Activated naive CD8-positive, alpha-beta T cell treated with anti-CD3 and anti-CD28 coated beads, Interleukin-2, amount 50 U/mL, for 16 hours (primary cell): ENCODE results near the gene SYNDIG1.

Experiments used
- DNase-seq: peaks from one replicate; pipeline ENCODE4 v3.0.0-alpha.2; 2020; ENCODE audit warnings: low read depth, low spot score

The SYNDIG1 gene

DNA sequence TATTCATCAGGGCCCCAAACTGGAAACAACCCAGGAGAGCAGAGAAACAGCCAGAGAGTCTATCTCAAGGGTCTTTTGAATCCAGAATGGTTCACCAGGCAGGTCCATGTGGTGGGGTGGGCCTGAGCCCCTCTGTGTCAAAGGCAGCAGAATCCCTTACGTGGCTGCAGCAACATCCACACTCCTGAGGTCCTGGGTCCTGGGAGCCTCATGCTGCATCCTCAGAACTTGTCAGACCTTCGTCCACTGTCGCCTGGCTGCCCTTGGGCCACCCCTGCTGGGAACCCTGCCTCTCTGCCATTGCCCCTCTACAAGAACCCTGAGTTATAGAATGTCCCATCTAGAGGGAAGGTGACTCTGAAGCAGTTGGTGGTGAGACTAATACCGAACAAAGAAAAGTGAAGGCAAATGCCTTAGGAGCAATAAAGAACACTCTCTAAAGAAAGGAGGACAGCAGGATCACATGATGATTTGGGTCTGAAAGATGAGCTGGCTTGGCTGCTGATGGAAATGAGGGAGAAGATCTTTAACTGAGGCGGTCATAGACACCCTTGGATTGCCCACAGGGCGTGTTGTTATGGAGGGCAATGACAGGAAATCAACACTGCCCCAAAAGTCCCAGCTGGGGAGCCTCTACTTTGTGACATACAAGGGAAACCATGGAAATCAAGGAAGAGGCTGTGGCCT is 161.2 kb downstream of the SYNDIG1 start:
- DNase-seq = no peak

DNA sequence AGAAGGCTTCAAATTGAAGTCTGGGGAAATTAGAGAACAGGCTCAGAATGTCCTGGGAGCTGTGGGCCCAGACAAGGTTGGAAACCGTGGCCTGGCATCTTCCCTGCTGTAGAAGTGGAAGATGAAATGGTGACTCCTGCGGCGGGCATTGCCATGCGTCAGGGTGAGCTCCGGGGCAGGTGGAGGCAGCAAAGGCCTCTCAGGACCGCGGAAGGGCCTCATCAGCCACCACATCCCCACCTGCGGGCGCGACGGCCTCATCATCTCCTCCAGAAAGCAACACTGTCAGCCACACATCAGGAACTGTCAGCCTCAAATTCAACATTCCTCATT is 161.7 kb downstream of the SYNDIG1 start:
- no peak for DNase-seq

DNA sequence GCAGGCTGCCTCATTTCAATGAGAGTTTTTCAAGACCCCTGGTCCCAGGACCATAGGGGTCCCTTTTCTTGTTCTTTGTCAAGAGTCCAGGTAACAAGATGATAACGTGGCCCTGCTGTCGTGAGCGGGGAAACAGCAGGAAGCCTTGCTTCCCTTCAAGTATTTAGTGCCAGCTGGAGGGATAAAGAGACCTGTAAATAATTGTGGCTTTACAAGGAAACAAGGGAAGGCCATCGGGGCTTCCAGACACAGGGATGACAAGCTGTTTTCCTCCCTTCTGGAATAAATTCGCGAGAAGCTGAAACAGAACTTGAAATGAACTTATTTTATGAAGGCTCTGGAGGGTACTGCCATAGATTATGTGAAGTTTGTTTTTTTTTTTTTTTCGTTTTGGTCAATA is 163.2 kb downstream of the SYNDIG1 start:
- DNase-seq = no peak

DNA sequence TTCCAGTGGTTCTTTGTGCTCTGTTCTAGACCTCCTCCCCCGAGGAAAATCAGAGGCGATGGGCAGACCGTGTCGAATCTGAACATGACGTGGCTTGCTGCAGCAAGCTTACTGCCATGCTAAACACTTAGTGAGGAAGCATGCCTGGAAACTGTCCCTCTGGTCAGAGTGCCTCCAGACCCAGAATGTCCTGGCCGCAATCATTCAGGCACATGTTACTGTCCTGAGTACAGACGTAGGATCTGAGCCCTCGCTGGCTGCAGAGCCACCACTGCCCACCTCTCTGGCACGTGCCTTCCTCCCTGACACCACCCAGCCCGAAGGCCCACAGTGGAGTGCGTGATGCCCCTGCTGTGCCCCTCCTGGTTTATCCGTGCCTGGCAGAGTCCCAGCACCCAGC is 163.6 kb downstream of the SYNDIG1 start:
- DNase-seq = no peak

DNA sequence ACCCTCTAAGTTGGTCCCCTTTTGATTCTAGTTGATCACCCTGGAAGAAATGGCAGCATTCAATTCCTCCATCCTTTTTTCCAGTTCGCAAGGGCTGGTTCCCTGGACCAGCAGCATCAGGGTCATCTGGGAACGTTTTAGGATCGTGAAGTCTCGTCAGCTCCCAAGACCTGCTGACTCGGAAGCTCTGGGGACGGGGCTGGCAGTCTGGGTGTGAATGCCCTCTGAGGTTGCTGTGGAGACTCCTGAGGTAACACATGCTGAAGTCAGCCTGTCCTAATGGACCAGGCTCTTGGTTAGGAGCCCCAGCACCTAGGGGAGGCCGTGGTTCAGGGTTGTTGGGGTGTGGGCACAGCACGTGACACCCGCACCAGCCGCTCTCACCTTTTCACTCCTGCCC is 164.1 kb downstream of the SYNDIG1 start:
- no peak for DNase-seq

DNA sequence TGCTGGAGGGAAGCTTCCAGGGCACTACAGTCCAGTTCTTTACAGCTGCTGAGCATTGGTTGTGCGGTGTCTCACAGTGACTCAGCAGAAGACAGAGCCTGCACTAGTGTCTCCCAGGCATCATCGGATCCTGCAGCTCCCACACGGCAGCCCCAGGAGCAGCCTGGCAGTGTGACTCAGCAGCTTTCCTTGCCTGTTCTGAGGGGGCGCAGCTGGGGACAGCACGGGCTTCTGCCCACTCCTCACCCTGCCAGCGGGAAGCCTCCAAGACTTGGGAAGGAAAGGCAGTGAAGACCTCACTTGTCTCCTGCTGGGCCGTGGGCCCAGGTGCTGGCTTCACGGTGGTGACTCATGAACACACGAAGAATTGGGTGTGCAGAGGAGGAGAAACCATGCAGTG is 165.4 kb downstream of the SYNDIG1 start:
- DNase-seq = no peak

DNA sequence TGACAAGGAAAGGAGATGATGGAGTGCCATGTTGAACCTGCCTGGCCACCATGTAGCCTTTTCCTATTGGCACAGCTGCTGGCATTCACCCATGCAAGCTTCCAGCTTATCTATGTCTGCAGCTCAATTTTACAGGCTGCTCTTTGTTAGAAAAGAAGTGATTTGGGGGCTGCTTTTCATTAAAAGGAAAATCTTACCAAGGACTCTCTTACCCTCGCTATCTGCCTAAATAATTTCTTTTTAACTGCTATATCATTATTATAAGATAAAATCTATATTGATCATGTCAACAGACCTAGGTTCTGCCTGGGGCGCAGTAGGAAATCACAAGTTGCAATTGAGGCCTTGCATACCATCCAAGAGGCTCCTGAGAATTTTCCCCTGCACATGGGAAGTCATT is 167.2 kb downstream of the SYNDIG1 start:
- no peak for DNase-seq

DNA sequence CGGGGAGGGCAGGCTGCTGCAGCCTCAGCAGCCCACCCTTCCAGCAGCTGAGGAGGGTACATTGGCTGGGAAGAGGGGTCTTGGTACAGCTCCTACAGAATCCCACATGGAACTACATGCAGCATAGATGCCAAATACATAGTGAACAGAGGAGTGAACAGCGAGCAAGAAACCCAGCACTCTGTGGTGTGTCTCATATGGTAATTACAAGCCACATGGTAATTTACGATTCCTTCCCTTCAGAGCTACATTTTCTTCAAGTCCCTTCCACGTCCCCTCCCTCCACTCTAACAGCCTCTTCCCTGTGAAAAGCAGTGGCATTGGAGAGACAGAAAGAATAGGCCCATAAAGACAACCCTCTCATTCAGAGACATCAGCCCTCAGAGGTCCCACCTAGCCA is 167.7 kb downstream of the SYNDIG1 start:
- no peak for DNase-seq

DNA sequence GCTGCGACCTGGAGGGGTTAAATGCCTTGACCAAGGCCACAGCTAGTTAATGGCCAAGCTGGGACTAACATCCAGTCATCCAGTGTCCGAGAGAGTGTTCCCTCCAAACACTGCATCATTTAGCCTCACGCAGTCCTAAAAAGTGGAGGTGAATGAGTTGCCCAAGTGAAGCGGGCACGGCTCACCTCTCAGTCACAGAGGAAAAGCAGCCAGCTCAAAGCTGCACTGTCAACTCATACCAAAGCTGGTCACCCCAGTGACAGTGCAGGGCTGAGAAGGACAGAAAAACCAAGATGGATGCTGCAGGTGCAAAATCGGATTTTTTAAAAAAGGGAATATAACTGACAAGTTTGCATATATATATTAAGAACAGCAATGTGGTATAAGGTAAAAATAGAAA is 168.5 kb downstream of the SYNDIG1 start:
- DNase-seq = no peak

DNA sequence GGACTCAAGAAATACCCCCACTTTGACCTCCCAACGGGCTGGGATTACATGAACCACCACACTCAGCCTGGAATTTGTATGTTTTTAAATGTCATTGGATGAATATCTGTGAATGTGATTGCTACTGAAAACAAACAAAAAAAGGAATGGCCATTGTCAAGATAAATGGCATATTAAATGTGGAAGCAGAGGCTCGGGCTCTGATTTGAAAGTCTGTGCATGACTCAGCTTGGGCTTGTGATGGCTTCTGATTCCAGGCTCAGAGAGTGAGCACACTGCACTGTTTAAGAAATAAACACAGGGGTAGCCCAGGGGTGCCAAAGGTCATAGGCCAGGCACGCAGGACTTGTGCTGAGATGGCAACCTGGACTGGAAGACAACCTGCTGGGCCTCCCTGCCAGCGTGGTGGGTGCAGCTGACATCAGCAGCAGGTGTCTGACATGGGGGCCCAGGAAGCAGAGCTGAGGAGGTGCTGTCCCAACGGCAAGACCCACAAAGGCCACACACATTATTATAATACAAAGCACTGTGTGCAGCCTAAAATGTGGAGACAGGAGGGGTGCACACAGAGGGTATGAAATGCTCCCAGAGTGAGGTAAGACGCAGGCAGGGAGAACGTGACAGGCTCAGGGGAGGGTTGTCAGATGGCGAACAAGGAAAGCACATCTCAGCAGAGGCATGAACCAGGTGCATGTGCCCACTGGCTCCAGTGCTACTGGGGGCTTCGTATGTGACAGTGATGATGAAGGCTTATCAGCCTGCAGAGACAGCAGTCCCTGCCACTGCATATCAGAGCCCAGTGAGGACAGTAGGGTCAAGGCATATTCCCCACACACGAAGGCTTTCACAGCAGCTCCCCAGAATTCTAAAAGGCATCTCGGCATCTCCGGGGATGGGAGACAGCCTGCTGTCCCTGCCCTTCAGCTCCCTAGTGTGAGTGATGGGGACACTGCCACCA is 169.4 kb downstream of the SYNDIG1 start:
- no peak for DNase-seq

DNA sequence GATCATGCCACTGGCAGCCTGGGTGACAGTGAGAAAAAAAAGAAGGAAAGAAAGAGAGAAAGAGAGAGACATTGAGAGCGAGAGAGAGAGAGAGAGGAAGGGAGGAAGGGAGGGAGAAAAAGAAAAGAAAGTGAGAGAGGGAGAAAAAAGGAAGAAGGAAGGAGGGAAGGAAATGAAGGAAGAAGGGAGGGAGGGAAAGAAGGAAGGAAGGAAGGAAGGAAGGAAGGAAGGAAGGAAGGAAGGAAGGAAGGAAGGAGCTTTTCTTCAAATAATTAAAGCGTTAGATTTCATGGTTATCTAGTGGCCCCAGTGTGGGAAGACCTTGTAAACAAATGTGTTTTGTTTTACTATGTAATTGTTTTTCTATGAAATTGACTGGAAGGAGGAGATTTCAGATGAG is 170.8 kb downstream of the SYNDIG1 start:
- DNase-seq = no peak

DNA sequence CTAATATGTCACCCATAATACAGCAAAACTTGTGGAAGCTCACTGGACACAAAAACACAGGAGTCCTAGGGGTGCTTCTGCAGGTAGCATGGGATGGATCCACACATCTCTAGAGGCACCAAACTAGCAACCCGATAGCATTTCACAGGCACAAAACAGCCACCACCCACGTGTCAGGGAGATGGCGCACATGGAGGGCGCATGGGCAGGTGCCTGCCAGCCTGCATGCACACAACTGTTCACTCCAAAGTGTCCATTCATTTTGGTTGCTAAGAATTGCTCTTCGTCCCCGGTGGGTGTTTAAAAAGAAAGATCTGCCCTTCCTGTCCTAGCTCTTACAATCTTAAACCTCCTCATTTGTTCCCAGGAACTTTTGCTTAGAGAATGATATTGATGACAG is 171.3 kb downstream of the SYNDIG1 start:
- DNase-seq = no peak

DNA sequence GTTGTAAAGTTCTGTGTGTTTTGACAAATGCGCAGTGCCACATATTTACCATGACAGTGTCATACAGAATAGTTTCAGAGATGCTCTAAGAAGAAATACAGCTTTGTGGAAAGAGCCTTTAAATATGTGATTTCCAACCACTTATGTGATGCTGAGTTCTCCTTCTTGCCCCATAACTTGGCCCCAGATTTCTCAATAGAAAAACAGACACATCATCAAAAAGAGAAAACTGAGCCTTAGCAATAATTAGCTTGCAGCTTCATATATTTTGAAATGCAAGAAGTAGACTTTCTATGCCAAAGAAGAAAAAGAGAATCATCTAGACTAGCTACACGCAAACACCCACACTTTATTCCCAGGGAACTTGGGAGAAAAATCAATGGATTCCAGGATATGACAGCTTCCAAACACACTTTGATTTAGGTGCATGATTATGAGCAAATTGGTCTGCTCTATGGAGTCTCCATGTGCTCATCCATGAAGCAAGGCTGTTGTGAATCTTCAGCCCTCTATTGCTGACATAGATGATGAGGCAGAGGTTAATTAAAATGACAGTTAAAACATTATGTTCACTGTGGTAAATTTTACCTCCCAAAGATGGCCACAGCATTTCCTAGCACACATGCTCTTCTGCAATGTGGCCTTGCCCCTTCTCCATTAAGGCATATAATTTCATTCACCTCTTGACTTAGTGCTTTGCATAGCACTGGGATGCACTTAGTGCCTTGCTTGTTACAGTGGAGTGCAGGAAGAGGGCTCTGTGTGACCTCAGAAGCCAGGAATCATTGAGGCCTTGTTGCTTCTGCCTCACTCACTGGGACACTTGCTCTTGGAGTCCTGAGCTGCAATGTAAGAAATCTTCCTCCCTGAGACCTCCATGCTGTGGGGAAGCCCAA is 174.6 kb downstream of the SYNDIG1 start:
- DNase-seq = no peak

DNA sequence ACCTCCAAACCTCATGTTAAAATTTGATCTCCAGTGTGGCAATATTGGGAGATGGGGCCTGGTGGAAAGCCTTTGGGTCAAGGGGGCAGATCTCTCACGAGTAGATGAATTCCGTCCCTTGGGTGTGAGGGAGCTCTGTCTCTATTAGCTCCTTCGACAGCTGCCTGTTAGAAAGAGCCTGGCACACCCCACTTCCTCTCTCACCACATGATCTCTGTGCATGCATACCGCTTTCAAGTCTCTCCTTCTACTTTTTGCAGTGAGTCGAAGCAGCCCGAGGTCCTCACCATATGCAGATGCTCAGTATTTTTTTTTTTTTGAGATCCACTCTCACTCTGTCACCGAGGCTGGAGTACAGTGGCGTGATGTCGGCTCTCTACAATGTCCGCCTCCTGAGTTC is 176.9 kb downstream of the SYNDIG1 start:
- DNase-seq = no peak

DNA sequence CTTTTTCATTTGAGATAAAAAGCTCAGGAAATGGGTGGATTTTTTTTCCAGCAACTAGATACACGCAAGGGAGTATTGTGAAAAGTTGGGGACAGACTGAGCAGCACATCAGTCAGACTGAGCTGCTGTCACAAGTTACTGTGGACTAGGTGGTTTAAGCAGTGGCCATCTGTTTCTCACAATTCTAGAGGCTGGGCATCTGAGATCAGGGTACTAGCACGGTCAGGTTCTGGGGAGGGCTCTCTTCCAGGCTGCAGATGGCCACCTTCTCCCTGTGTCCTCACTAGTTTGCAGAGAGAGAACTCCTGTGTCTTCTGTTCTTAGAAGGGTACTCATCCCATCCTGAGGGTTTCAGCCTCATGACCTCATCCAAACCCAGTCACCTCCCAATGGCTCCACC is 178.3 kb downstream of the SYNDIG1 start:
- no peak for DNase-seq

DNA sequence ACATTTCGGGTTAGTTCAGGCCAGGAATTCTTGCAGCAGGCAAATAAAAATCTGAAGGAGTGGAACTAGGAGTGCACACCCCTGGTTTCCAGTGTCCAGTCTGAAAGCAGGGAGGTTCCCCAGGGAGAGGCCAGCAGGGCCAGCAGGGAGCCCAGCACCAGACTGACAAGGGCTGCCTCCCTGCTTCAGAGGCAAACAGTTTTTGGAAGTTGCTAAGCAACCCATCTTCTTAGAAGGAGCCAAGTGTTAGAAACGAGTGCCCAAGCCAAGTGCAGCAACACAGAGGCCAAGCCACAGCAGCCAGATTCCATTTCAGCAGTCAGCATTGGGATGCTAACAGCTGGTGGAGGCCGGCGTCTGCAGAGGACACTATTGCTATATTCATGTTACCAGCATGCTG is 179.1 kb downstream of the SYNDIG1 start:
- DNase-seq = no peak

DNA sequence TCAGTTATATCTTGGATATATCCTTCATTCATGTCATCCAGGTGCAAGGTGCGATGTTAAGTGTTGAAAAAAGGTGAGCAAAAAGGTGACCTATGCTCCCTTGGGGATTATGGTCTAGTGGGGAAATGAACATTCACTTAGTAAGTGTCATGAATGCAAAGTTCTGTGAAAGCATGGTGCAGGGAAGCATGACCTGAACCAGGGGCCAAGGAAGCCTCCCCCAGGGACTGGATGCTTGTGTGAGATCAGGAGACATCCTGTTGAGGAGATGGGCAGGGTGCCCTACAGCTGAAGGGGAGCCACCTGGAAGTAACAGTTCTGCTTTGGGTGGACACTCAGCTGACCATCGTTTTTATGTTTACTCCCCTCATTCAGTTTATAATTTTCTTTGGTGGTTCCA is 179.5 kb downstream of the SYNDIG1 start:
- DNase-seq = no peak

DNA sequence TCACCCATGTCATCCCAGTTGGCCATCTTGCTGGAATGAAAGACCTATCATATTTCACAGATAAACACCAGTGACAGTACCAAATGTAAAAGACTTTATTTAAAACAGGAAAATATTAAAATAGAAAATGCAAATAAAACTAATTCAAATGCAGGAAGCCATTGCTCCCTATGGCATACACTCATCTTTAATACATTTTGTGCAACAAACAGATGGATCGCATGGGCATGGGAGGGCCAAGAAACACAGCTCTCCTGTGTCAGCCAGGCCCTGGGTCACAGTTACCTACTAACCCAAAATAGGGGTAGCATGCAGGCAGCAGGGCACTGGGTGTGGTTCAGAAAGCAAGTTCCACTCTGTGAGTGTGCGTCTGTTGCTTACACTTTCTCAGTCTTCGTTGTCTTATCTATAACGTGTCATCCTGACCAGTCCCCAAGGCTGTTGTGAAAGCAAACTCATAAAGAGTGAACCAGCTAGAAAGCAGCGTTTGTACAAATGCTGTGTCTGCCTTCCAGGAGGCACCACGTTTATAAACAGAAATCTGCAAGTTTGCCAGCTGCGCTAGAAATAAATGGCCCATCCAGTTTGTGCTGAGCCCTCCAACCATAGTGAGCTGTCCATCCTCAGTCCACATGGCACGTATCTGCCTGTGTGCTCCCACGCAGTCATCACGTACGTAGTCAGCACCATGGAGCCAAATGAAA is 180.5 kb downstream of the SYNDIG1 start:
- no peak for DNase-seq

DNA sequence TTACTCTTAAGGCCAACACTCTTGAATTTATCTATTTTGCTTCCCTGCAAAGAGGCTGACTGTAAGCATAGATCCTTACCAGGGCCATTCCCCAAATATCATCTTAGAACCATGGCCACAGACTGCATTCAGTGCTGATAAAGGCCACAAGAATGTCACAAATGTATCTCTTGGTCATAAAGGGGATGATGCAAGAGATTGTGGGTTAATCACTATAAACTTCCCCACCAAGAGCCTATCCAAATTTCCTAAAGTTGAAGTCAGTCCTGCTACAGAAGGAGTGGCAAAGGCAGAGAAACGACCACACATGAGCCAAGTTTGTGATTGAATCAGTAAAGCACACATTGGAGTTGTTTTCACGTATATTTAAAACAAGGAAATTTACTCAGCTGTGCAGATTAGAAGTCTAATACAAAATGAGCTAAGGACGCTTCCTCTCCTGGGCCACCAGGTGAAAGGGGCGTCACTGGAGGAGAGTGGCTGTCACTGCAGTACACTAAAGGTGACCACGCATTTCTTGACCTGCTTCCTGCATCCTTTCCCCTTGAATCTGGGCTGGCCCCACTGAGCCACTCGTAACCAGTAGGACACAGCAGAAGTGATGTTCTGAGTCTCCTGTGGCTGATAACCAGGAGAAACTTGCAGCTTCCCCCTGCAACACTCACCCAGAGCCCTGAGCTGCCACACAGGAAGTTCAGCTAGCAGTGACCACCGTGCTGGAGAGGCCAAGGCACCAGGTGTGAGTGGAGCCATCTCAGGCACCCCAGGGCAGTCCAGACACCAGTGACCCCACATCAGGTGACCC is 181.9 kb downstream of the SYNDIG1 start:
- no peak for DNase-seq

DNA sequence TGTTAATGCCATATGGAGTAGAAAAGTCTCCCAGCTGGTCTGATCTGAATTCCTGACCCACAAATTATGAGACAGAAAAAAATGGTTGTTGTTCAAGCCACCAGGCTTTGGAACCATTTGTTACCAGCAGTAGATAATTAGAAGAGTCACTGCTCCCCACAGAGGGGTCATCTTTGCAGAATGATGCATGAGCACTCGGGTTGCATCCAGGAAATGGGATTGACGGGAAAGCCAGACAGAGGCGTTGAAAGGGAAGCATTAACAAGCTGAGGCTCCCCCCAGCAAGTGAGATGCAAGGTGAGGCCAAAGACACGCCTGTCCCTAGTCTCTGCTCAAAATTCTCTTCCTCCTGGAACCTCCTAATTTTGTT is 182.5 kb downstream of the SYNDIG1 start:
- DNase-seq = no peak

DNA sequence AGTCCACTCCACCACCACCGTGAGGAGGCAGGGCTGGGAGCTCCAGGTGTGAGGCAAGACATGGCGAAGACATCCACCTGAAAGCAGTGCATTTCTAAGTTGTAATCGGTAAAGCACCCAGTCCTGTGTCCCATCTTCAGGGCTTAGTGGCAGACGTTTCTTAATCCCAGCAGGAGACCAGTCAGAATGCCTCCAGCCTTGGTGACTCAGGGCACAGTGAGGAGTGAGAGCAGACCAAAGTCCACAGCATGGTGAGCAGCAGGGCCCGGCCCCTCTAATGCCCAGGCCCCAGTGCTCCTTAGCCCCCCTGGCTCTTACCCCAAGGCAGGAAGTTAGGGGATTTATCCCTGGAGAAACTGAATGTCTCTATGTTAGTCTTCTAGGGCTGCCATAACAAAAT is 183.9 kb downstream of the SYNDIG1 start:
- no peak for DNase-seq
